SW 1271 (cell line): ENCODE results near the gene CFAP70.

ENCODE experiments used
- DNase-seq, 2 experiments: peaks; one replicate each; lab custom pipeline; 2025; lab: John Stamatoyannopoulos, UW

CFAP70 gene

DNA sequence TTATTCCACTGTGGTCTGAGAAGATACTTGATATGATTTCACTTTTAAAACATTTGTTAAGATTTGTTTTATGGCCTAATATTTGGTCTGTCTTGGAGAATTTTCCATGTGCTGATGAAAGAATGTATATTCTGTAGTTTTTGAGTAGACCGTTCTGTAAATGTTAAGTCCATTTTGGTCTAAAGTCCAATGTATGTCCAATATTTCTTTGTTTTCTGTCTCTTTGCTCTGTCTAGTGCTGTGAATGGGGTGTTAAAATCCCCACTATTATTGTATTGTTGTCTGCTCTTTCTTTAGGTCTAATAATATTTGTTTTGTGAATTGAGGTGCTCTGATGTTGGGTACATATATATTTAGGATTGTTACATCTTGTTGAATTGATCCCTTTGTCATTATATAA lies 142.9 kb downstream of the CFAP70 start:
- DNase-seq = no peak

DNA sequence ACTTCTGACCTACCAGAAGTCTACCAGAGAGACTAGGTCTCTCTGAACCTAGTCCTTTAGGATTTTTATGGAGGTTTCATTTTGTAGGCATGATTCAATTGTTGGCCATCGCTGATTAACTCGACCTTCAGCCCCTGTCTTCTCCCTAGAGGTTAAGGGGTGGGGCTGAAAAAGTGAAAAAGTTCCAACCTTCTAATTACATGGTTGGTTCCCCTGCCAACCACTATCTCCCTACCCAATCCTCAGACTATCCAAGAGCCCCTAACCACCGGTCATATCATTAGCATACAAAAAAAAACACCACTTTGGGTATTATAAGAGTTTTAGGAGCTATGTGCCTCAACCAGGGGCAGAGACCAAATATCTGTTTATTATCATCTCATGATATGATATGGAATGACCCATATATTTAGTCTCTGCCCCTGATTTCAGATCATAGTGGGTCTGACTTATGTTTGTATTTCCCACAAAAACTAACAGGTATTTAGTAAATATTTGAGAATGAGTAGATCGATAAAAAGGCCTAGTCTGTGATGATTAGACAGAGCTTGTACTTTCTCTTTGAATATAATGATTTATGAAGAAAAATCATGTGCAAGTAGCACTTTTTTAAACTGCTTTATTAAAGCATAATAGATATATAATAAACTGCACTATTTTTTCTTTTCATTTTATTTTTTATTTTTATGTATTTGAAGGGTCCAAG lies 147.4 kb downstream of the CFAP70 start:
- DNase-seq = no peak

DNA sequence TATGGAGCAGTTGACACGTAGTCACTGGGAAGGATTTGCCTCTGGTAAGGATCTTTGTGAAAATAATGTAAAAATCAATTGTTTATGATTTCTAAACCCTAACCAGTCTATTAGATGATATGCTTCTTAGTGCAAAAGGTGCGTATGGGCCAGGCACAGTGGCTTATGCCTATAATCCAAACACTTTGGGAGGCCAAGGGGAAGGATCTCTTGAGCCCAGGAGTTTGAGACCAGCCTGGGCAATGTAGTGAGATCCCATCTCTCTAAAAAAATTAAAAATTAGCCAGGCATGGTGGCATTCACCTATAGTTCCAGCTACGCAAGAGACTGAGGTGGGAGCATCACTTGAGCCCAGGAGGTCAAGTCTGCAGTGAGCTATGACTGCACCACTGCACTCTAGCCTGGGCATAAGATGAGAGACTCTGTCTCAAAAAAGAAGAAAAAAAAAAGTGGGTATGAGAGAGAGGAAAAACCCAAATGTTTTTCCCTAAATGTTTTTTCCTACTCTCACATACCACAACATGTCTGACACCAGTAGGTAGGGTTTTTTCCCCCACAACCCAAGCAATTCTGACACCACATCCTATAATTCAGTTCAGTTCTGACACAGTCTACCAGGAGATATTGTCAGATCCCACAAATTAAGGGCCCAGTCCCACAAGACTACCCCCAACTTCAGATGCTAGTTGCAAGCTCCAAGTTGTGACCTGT lies 148.1 kb downstream of the CFAP70 start:
- DNase-seq = no peak

DNA sequence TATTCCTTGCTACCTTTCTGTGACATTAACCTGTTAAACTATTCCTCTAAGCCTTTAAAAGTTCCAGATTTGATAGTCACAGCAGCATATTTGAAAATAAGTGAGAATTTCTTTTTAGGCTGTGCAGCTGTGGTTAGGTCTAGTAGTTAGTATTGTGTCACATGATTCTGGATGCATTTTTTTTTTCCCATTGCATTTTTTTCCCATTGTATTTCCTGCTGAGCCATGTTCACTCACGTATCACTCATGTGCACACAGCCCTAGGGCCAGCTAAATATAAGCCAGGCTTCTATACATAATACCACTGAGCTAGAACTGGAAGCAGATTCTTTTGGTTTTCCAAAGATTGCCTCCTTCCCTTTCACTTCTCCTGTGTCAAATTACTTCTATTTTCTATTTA lies 149.0 kb downstream of the CFAP70 start:
- no peak for DNase-seq

DNA sequence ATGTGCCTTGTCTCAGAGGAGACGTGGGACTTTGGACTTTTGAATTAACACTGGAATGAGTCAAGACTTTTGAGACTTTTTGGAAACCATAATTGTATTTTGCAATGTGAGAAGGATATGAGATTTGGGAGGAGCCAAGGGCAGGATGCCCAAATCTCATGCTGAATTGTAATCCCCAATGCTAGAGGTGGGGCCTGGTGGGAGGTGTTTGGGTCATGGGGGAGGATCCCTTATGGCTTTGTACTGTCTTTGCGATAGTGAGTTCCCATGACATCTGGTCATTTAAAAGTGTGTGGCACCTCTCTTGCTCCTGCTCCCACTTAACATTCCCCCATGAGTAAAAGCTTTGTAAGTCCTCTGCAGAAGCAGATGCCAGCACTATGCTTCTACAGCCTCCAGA lies 150.8 kb downstream of the CFAP70 start:
- no peak for DNase-seq

DNA sequence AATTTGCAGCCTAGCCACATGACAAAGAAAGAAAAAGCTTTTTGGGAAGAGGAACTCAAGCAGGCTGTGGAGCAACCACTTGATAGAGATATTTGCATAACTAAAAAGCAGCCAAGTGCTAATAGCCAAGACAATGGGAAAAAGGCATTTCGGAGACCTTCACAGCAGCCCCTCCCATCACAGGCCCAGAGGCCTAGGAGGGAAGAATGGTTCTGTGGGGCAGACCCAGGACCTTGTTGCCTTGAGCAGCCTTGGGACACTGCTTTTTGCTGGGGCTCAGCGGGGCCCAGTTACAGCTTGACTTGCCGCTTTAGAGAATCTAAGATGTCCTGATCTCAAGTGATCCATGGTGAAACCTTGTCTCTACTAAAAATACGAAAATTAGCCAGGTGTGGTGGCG lies 152.3 kb downstream of the CFAP70 start:
- DNase-seq = no peak

DNA sequence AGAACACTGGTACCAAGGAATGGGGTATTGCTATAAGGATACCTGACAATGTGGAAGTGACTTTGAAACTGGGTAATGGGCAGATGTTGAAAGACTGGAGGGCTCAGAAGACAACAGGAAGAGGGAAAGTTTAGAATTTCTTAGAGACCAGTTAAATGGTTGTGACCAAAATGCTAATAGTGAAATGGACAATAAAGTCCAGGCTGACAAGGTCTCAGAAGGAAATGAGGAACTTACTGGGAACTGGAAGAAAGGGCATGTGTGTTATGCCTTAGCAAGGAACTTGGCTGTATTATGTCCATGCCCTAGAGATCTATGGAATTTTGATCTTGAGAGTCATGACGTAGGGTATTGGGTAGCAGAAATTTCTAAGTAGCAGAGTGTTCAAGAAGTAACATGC lies 152.8 kb downstream of the CFAP70 start:
- no peak for DNase-seq

DNA sequence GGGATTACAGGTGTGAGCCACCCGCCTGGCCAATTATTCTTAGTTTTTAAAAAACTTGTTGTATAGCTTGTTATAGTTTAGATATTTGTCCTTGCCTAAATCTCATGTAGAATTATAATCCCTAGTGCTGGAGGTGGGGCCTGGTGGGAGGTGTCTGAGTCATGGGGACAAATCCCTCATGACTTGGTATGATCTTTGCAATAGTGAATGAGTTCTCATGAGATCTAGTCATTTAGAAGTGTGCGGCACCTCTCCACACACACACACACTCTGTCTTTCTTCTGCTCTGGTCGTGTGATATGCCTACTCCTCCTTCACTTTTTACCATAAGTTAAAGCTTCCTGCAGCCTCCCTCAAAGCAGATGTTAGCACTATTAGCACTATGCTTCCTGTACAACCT lies 153.6 kb downstream of the CFAP70 start:
- no peak for DNase-seq
